Activated CD8-positive, alpha-beta memory T cell treated with anti-CD3 and anti-CD28 coated beads for 48 hours (primary cell): ENCODE results near the gene PDGFD.

Experiments used
- DNase-seq, 3 experiments: peaks; one replicate each; pipeline ENCODE4 v3.0.0-alpha.2; 2020; ENCODE audit warnings: low read depth in 2 of 3, low spot score in 2 of 3

Gene PDGFD

DNA sequence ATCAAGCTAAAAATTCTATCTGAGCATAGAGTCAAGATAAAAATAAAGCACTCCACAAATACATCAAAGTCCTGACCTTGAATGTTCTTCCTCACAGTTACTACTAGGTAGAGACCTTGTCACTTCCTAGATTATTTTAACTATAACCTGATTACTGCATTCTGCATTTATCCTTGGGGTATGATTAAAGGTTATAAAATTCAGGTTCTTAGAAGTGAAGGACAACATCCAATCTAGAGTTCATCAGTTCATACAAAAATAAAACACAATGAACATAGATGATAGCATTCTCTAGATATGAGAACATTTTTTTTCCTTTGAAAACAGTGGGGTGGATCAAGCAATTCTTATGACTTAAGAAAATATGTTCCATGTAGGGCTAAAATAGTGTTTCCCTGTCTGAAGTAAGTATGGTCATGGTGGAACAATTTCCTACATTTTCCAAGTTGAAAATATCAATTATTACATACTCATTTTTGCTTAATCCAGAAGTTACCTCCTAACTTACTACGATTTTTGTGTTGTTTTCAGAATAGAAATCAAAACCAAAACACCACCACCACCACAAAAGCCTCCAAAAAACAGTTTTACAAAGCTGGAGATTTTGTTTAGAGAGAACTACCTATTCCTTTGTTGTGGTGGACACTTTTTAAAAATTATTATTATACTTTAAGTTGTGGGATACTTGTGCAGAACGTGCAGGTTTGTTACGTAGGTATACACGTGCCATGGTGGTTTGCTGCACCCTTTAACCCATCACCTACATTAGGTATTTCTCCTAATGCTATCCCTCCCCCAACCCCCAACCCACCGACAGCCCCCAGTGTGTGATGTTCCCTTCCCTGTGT, 239.6 kb downstream of the PDGFD start:
- DNase-seq = no peak

DNA sequence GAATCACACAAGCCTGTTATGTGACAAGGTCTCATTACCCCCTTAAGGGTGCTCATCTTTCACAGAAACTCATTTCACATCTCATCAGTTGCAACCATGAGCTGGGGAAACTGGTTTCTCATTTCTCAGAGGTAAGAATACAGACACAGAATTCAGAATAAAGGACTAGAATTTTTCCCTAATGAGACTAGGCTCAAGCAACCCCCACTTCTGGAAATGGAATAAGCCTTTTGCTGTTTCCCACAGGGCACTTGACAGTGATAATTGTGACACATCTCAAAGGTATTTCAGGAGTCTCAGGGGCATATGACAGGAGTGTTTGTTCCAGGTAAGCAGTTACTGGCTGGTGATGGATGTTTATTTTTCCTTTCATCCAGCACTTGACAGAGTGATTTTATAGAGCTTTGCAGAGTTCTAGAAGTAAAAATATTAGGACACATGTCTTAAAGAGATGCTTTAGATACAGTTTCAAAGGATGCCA, 240.5 kb downstream of the PDGFD start:
- DNase-seq = no peak

GRCh38 chr11:103920933-103921332, 243.0 kb downstream of the PDGFD start:
- DNase-seq = no peak

DNA sequence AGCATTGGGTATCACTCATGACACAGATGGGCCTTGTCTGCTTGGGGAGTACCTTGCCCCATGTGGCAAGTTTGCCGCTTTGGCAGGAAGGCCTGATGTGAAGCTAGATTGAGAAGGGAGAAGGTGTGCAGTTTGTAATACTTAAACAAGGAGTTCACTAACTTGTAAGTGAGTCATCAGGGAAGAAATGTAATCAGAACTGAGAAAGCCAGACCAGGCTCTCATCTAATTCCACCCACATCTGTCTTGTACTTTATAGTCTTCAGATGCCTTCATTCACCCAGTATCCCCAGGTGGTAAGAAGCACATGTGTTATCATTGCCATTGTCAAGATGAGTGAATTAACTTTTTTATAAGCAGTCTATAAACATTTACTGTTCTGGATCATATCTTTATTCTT, 243.5 kb downstream of the PDGFD start:
- DNase-seq = no peak

GRCh38 chr11:103910721-103911120, 253.2 kb downstream of the PDGFD start:
- DNase-seq = no peak

DNA sequence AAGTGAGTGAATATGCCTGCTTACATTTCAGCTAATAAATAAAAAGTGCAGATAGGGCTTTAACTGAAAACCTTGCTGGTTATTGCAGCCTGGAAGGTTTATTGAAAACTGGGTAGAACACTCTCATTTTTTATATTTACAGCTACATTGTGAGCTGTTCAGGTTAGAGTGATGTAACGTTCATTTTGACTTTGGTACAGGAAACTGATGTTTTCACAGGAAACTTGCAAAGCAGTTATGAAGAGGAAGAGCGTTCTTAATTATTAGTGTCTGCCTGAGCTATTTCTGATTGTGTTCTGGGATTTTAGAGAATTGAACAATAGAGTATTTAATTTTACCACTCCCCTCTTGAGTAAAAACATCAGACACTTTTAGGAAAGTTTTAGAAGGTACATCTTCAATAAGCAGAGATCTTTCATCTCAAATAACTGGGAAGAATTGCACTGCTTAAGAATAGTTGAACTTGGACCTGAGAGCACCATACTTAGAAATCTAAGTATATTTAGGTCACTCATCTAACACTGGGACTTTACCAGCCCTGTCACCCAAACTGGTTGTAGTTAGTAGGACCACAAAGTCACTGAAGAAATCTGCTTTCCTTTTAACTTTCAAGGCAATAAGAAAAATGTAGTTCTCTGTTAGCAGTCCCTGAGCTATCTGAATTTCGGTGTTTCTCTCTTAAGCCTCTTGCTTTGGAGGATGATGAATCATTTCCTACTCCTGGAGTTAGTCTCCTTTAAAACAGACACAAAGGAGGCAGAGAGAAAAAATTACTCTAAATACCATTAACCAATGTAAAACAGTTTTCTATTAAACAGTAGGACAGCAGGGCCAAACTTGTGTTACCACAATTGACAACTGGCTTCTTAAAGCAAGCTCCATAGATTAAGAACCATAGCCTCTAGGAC, 256.1 kb downstream of the PDGFD start:
- DNase-seq = no peak

- no peak for DNase-seq
These were observed 256.8 kb downstream of the PDGFD start for GRCh38 chr11:103907136-103907535.

DNA sequence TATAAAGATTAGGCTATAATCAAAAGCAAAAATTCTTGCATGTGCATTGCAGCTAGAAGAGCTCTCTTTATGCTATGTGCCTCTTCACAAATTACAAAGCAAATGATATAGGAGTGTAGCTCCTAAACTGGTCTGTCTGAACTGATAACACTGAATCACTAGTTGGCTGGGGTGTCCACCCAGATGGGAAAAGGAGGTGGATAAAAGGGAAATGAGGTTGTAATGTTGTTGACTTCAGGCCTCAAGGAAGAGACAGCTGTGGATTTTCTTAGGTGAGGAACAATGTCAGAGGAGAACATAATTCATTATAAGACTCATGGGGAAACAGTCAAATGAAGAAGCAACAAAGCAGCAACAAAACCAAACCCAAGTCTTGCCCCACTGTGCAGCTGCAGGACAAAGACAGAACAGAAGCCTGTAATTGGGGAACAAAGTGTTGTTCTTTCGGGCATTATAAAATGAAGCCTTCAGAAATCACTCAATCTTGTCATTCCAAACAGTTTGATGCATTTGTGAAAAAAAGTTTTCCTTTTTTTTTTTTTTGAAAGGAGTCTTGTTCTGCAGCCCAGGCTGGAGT, 257.6 kb downstream of the PDGFD start:
- no peak for DNase-seq

DNA sequence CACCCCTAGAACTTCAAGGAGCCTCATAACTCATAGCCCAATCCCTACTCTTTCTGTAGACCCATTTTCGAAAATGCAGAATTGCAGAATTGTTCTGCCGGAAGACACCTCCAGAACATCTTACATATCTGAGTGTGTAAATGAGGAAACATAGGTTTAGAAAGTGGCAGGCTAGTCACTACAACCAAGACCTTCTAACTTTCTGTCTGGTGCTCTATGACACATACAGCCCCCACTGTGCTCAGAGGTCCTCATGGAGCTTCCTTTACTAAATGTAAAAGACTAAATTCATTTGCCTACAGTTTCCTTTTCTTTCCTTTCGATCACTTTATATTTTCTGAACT, 259.7 kb downstream of the PDGFD start:
- no peak for DNase-seq

DNA sequence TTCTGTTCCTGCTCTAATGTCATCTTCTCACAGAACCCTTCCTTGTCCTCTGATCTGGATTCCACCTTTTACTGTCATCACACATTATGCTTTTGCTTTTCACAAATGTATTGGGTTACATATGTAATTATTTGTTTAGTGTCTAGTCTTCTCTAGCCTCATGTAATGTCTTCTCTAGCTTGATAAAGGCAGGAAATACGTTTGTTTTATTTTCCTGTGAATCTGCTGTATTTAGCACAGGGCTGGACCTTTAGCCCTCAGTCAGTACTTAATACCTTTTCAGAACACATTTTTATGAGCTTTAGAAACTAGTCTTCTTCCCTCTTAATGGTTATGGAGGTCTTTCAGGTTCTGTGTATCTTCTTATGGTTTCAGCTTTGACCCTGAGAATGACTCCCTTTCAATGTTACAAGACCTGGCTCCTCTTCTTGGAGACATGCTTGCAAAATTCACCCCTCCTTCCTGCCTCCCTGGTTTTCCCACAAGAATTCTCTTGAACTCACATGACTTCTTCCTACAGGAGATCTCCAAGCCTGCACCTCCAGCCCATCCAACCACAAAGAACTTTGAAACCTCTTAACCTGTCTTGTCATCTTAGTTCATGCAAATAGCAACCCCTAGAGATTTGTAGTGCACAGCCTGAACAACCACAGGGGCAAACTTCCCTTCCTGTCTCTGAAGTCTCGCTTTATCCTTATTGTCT, 260.2 kb downstream of the PDGFD start:
- DNase-seq = no peak

GRCh38 chr11:103902994-103903393, 261.0 kb downstream of the PDGFD start:
- DNase-seq = no peak

DNA sequence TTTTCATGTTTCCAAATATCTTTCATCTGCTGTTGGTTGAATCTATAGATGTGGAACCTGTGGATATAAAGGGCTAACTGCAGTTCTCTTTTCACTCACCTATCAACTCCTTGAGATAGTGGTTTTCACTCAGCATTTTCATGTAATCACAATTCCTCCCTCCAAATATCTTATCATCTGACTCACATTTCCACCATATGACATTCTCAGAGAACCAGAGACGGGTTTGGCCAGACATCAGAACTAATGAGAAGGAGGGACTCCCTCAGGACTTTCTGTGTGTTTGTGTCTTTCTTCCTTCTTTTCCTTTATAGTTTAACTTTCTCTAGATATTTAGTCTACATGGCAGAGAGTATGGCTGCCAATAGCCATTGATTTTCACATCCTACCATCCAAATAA, 262.3 kb downstream of the PDGFD start:
- DNase-seq = no peak

- no peak for DNase-seq
These were observed 265.2 kb downstream of the PDGFD start for GRCh38 chr11:103898577-103899336.

- no peak for DNase-seq
These were observed 265.9 kb downstream of the PDGFD start for GRCh38 chr11:103898065-103898464.

GRCh38 chr11:103897160-103897936, 266.6 kb downstream of the PDGFD start:
- no peak for DNase-seq

- DNase-seq = no peak
These were observed 268.8 kb downstream of the PDGFD start for GRCh38 chr11:103895106-103895505.

- DNase-seq = no peak
These were observed 269.3 kb downstream of the PDGFD start for GRCh38 chr11:103894673-103895072.

DNA sequence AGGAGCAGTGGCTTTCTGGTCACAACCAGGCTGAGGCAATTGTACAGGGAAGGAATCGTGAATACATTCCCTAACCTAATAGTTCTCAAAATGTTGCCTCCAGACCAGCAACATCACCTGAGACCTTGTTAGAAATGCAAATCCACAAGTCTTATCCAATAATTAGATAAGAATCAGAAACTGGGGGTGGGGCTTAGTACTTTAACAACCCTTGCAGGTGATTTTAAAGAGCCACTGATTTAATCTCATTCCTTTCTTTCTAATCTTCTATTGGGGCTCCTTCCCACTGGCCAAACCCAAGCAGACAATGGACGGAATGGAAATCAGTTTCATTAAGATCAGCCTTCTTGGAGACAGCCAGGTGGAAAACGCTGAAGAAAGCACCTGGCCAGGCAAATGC, 269.9 kb downstream of the PDGFD start:
- no peak for DNase-seq

DNA sequence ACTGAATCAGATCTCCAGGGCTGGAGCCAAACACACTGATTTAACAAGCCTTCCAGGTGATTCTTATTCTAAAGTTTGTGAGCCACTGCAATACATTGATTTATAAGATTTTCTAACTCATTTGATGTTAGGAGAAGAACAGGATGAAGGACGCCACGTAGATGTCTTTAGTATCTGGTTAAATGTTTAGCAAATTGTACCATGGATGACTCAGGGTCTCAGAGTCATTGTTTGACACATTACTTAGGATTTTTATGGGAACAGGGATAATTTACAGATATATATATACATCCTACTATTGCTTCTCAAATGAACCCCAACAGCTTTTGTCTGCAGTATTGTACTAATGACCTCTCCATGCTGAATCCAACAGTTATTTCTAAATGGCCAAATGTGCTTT, 270.6 kb downstream of the PDGFD start:
- no peak for DNase-seq

DNA sequence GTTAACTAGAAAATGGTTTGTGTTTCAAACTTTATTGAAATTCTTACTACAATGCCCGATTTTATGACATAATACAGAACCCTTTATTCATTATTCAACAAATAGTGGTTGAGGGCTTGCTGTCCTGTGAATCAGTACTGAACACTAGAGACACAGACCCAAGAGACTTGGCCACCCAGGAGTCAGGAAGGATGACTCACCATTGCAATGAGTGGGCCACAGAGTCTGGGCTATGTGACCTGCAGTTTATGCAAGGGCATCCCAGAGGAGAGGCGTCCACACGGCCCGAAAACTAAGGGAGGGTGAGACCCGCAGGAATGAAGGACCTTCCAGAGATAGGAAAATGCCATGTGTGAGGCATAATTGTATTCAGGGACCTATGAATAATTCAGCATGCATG, 271.3 kb downstream of the PDGFD start:
- no peak for DNase-seq
